Adrenal gland (tissue), 5 donors: ENCODE data around the gene NXPH2.

Experiments used
- POLR2A ChIP-seq, 2 donors: fragments of 450-650 bp; IDR thresholded peaks; one replicate each; pipeline ENCODE4 v1.6.1; 2017; ENCODE audit warnings: antibody characterized with exemption in 2 of 2, mild to moderate bottlenecking in 2 of 2, moderate library complexity in 1 of 2
- TF ChIP-seq, protein P1 (sequence below), 6 experiments: fragments of 450-650 bp in 4 of 6; fragments of 200-600 bp in 2 of 6; sonication (generic) in 1 of 6; IDR thresholded peaks; 1 replicate in 5 of 6; 2 replicates in 1 of 6; pipeline versions ENCODE4 v1.5.1 to v1.8.0; 2016 to 2021; ENCODE audit warnings: antibody characterized with exemption in 6 of 6, mild to moderate bottlenecking in 2 of 6, moderate library complexity in 1 of 6
- donor health status: DM: no; HTN: no; CAD: no.

DNA sequence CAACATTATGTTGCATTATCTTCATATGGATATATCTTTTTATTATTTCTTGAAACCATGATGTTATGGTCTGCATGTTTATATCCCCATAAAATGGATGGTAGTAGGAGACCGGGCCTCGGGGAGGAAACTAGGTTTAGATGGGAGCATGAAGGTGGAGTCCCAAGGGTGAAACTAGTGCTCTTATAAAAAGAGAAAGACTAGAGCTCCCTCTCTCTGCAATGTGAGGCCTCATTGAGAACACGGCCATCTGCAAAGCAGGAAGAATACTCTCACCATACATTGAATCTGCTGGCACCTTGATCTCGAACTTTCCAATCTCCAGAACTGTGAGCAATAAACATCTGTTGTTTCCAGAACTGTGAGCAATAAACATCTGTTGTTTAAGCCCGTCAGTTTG lies 64.0 kb downstream of the NXPH2 start:
- TF ChIP-seq, protein P1, sequence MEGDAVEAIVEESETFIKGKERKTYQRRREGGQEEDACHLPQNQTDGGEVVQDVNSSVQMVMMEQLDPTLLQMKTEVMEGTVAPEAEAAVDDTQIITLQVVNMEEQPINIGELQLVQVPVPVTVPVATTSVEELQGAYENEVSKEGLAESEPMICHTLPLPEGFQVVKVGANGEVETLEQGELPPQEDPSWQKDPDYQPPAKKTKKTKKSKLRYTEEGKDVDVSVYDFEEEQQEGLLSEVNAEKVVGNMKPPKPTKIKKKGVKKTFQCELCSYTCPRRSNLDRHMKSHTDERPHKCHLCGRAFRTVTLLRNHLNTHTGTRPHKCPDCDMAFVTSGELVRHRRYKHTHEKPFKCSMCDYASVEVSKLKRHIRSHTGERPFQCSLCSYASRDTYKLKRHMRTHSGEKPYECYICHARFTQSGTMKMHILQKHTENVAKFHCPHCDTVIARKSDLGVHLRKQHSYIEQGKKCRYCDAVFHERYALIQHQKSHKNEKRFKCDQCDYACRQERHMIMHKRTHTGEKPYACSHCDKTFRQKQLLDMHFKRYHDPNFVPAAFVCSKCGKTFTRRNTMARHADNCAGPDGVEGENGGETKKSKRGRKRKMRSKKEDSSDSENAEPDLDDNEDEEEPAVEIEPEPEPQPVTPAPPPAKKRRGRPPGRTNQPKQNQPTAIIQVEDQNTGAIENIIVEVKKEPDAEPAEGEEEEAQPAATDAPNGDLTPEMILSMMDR (IDR thresholded peaks at IDR 0.05): no peak
- TF ChIP-seq POLR2A (IDR thresholded peaks at IDR 0.05): no peak
